COLO668 (cell line): ENCODE results near the gene LILRB5.
"Not testable (repeated sequence)": the region's sequence is repeated elsewhere in the genome, so short reads cannot be mapped to it uniquely, and the experiment has no call there.

Experiments
- DNase-seq: peaks from one replicate; lab custom pipeline; 2025; ENCODE audit not compliant: unreplicated experiment; lab: John Stamatoyannopoulos, UW

The LILRB5 gene

DNA sequence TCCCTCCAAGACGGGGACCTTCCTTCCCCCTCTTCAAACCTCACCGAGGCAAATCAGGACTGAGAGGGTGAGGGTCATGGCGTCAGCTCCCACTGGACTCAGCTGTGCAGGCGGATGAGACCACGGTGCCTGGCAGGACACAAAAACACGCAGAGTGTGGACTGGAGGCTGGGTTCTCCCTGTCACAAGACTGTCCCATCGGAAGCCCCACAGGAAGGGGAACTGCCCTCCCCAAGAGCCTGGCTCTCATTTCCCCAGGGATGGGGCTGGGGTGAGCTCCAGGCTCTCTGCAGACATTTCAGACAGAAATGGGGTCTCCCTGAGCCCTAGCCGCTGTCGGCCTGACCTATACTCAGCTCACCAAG is at the start of gene LILRB5:
Gene LILRB5 (minus strand): TSS at position 158 of the 365 bp plus-strand sequence. CDS start 80 bp downstream, at position 78.
- DNase-seq = no peak

DNA sequence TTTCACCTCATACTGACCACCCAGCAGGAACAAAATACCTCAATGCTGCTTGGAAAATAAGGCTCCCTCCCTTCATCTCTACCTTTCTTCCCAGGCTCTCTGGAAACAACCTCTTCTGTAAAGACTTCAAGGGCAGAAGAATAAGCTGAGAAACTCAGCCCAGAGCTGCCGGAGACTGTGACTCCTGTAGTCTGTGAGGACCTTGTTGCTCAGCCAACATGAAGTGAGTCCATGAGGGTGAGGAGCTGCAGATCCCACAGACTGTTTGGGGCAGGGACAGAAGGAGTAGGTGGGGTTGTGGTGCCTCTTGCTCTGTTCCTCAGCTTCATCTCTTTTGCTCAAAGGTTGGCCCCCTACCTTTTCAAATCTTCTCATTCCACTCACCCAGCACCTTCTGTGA is 48.1 kb upstream of the LILRB5 start:
- no peak for DNase-seq

GRCh38 chr19:54302257-54302656 is 45.2 kb upstream of the LILRB5 start:
- DNase-seq = no peak

- no peak for DNase-seq
Measured at GRCh38 chr19:54299515-54299914, 42.4 kb upstream of the LILRB5 start.

- DNase-seq = no peak
Measured at GRCh38 chr19:54299126-54299498, 42.0 kb upstream of the LILRB5 start.

DNA sequence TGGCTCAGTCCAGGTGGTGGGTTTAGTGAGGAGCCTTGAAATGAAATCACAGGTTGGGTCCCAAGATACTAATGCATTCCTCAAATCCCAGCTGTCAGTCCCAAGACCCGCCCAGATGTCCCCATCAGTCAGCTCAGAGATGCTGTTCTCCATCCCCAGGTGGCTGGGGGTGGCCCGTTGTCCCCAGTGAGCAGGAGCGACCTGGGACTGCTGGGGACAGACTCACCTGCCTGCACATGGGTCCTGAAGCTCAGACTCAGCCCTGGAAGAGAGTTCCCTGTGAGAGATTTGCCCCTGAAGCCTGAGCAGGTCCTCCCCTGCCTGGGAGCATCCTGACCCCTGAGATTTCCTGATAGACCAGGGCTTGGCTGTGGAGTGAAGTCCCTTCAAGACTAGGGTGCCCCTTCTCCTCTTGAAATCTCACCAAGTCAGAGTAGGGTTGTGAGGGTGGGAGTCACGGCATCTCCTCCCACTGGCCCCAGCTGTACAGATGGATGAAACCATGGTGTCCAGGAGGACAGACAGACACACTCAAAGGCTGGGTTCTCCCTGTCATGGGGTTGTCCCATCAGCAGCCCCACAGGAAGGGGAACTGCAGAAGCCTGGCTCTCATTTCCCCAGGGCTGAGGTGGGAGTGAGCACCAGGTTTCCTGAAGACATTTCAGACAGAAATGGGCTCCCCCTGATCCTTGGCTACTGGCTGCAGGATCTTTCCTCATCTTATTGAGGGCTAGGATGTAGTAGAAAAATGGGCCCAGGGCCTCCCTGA is 41.5 kb upstream of the LILRB5 start:
- DNase-seq = no peak

- DNase-seq = no peak
Measured at GRCh38 chr19:54297759-54298305, 40.8 kb upstream of the LILRB5 start.

DNA sequence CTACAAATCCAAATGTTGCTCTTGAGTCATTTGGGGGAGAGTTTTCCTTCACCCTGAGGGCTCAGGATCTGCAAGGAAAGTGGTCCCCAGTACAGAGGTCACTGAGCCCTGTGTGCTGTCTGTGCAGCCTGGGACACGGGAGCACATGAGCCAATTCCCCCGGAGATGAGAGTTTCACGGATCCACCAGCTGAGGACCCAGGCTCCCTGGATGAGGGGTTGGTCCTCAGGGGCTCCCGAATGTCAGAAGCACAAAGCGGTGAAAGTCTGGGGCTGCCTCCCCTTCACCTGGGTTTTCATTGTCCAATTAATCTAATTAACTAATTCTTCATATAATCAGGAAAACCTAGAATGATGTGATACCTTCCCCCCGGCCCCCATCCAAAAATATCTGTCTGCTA is 37.5 kb upstream of the LILRB5 start:
- DNase-seq = no peak

DNA sequence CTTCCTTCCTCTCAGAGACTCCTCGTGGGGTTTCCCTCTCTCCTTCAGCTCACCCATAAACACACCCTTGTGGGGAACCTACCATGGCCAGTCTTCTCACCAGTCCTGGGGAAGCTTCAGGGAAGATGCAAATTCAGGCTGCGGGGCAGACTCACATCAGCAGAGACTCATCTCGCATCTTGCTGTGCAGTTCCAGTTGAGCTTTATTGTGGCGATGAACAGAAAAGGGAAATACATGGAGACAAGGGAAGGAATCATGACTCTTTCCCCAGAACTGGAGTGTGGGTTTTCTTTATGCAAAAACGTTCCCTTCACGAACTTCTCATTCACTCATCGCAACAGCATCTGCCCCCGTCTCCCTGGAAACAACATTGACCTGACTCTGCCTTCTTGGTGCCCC is 32.1 kb upstream of the LILRB5 start:
- not testable (repeated sequence) for DNase-seq

DNA sequence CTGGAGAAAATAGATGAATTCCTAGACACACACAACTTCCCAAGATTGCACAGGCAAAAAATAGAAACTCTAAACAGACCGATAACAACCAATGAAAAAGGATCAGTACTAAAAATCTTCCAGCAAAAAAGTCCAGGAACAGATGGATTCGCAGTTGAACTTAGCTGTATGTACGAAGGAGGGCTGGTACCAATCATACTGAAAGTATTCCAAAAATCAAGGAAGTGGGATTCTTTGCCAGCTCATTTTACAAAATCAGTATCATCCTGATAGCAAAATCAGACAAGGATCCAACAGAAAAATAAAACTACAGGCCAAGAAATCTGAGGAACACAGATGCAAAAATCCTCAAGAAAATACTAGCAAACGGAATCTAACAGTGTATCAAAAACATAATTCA is 30.4 kb upstream of the LILRB5 start:
- no peak for DNase-seq

DNA sequence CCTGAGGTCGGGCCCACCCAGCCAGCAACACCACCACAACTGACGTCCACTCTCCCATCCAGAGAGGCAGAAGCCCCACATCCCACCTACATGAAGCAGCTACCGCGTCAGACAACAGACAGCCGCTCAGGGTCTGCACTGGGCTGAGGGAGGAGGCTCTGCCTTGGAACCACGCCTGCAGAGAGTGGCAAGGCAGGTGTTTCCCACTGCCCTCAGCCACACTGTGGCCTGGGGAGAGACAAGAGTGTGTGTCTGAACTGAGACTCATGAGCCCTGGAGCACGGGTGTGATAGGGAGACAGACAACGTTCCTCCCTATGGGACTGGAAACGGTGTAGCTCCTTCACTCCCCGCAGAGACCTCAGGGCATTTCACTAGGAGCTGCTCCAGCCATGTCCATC is 29.2 kb upstream of the LILRB5 start:
- DNase-seq = not testable (repeated sequence)

DNA sequence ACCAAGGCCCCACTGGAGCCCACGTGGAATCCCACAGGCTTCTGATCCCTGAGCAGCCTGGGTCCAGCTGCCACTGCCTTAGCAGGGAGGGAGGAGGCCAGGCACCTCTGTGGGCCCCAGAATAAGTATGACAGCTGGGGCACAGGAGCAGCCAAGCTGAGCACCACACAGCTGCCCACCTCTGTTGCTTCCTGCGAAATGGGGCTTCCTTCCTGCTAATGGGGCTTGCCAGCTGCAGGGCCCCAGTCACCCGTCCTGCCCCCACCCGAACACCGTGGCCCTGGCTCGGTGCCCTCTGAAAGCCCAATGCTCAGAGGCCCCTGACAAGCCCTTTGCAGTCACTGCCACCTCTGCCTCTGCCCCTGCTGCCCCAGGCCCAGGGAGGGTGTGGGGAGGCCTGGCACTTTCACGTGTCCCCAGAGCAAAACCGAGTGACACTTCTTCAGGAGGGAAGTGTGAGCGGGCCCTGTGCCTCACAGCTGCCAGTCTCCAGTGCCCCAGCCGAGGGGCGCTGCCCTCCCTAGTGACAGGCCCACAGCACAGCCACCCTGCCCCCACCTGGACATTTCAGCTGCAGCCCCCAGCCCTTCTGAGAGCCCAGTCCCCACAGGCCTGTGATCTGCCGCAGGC is 28.5 kb upstream of the LILRB5 start:
- DNase-seq = not testable (repeated sequence)

- DNase-seq = no peak
Measured at GRCh38 chr19:54282686-54283470, 25.8 kb upstream of the LILRB5 start.

DNA sequence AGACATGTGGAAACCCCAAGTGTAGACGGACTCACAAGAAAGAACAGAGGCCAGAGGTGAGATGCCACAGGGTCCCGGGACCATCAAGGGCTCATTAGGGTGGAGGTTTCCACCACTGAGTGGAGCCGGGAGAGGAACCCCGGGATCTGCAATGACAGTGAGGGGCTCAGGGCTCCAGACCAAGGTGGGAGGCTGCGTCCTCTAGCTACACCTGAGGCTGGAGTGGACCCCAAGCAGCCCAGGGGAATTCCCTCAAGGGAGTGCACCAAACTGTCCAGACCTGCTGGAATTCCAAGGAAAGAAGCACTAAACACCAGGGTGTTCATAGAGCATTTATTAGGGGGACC is 24.6 kb upstream of the LILRB5 start:
- DNase-seq = not testable (repeated sequence)

- no peak for DNase-seq
Measured at GRCh38 chr19:54281007-54281728, 24.1 kb upstream of the LILRB5 start, which contains the start of gene LILRB2. Gene LILRB2 (minus strand): TSS chr19:54281110. CDS start chr19:54280496, 614 bp downstream.

DNA sequence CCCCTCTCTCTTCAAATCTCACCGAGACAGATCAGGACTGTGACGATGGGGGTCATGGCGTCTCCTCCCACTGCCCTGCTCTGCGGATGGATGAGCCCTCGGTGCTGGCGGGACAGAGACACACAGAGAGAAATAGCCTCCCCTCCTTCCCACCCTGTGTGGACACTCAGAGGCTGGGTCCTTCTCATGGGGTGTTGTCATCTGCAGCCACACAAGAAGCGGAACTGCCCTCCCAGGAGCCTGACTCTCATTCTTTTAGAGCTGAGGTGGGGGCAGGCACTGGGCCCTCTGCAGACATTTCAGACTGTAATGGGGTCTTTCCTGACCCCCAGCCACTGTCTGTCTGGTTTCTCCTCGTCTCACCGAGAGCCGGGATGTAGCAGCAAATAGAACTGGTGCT is 23.4 kb upstream of the LILRB5 start:
- not testable (repeated sequence) for DNase-seq

- DNase-seq = not testable (repeated sequence)
Measured at GRCh38 chr19:54280025-54280424, 23.0 kb upstream of the LILRB5 start.

GRCh38 chr19:54279406-54279962 is 22.4 kb upstream of the LILRB5 start:
- DNase-seq = no peak

DNA sequence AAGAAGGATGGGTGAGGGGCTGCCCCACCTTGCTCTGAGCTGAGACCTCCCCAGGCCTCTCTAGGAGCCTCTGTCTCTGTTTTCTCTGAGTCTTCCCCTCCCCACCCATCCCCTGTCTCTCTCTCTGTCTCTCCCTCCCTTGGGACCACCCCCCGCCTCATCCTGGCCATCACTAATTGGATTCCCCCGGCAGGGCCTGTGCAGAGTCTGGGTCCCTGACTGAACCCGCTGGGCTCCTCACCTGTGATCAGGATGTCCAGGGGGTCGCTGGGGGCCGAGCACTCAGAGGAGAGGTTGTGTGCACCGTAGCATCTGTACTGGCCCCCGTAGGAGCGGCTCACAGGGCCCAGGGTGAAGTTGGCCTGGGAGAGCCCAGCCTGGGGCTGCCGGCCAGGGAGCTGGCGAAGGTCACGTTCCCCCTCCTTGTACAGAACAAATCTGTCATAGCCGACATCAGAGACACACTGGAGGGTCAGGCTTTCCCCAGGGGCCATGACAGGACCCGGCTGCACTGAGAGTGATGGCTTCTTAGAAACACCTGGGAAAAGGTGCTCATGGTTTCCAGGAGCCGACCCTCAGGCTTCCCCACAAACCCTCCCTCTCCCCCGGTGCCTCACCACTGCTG is 21.6 kb upstream of the LILRB5 start:
- DNase-seq = not testable (repeated sequence)

- DNase-seq = not testable (repeated sequence)
Measured at GRCh38 chr19:54278056-54278455, 21.0 kb upstream of the LILRB5 start.
